CD4-positive, alpha-beta T cell treated with Interleukin-6 for 4 hours (primary cell): ENCODE results near the gene ACSM2B.
"Not testable (repeated sequence)": the region's sequence is repeated elsewhere in the genome, so short reads cannot be mapped to it uniquely, and the experiment has no call there.

ENCODE experiments used
- DNase-seq: peaks from one replicate; pipeline ENCODE4 v3.0.0-alpha.2; 2020; ENCODE audit warnings: mixed read lengths

Gene ACSM2B

DNA sequence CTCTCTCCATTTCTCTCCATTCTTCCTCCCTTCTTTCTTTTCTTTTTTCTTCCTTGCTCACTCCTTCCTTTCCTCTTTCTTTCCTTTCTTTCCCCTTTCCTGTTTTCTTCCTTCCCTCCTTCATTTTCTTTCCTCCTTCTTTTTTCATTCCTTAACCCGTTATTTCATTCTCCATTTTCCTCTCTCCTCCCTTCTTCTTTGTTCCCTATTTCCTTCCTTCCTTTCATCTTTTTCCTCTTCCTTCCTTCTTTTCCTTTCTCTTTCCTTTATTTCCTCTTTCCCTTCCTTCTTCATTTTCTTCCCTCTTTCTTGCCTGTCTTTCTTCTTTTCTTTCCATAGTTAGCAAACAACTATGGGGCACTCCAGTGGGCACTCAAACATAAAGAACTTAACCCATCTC is 16.6 kb upstream of the ACSM2B start:
- not testable (repeated sequence) for DNase-seq

DNA sequence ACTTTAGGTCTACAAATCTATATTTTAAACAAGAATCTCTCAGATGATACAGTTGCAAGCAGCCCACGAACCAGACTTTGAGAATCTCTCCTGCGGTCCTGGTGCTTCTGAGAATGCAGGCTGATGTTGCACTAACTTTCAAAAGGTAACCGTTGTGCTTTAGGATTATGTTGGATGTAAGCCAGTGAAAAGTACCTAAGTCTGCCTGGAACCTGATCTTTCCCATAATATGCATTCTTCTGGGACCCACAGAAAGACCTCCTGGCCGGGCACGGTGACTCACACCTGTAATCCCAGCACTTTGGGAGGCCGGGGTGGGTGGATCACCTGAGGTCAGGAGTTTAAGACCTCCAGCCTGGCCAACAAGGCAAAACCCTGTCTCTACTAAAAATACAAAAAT is 13.3 kb upstream of the ACSM2B start:
- DNase-seq, result not testable (repeated sequence)

DNA sequence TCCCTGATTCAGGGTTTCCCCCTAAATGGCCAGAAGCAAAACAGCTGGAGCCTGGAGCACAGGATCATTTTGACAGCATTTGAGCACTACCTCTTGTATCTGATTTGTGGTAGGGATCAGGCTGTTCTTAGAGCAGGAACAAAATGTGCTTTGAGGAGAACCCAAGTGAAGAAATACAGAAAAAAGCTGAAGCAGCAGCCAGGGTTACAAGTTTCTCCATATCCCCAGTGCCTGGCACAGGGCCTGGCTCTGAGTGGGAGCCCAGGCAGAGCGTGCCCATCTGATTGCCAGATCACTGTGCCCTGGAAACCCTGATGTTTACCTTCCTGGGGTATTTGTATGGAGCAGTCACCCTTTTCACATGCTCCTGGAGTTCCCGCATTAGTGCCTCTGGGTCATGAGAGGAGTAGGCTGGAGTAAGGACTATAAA is 11.5 kb upstream of the ACSM2B start:
- not testable (repeated sequence) for DNase-seq

DNA sequence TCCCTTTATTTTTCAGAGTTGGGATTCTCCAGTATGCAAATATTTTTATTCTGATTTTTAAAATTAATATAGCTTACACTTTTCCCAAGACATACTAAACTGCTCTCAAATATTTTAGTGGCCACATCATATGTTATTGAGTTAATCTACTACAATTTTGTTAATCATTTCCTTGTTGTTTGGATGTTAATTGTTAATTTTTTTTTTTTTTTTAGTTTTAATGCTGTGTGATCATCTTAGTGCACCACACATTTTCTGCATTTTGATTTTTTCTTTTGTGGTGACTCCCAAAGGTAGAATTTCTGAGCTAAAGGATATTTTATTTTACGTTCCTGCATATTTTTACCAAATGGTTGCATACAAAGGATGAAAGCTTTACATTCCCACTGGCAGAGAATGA is 10.5 kb upstream of the ACSM2B start:
- not testable (repeated sequence) for DNase-seq

DNA sequence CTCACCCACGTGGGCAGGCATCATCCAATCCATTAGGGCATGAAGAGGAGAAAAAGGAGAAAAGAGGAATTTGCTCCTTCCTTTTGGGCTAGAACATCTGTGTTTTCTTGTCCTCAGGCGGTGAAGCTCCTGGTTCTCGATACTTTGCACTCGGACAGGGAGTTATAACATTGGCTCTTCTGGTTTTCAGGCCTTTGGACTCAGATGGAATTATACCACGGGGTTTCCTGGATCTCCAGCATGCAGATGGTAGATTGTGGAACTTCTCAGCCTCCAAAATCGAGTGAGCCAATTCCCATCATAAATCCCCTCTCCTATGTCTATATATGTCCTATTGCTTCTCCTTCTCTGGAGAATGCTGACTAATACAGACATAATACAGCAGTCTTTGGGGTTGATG is 9.9 kb upstream of the ACSM2B start:
- DNase-seq, result not testable (repeated sequence)

DNA sequence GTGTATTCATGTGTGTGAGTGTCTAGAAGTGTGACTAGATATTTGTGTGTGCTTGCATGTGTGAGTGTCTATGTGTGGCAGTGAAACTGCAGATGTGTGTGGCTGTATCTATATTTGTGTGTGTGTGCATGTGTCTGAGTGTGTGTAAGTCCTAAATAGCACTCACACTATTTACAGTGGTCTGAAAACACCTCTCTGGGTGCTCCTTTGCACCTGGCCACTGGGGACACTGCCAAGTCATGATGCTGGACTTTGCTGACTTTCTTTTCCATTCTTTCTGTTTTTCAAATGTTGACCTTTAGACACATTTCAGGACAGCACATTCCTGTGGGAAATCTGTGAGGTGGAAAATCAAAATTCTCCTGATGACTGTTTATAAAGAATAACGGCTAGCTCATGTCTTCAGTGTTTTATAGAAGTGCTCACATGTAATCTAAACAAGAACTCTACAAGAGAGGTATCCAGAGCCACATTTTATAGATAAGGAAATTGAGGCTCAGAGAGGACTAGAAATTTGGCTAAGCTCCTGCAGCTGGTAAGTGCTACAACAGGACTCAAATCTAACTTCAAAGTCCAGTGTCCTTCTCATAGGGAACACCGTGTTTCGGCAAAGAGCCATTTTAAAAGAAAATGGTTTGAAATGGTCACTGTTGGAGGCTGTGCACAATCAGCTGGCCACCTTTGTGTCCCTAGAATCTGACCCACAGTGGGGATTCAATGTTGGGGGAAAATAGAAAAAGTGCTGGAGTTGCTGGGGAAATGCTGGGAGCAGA is 4.5 kb upstream of the ACSM2B start:
- not testable (repeated sequence) for DNase-seq

DNA sequence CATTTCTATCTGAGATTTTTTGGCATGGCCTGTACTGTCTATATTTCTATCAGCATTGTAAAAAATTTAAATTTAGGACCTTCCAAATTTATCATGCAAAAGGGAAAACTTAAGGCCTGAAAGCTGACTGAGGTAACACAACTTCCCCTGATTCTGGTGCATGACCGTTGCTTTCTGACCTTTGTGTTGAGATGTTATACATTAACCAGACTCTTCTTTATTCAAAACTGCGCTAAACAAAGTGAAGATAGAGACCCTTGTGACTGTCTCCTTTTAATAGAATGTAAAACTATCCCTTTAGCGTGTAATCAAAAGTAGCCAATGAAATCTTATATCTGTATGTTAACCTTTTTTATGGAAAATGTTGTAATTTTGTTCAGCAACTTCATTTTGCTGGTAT is 1.9 kb upstream of the ACSM2B start:
- not testable (repeated sequence) for DNase-seq

DNA sequence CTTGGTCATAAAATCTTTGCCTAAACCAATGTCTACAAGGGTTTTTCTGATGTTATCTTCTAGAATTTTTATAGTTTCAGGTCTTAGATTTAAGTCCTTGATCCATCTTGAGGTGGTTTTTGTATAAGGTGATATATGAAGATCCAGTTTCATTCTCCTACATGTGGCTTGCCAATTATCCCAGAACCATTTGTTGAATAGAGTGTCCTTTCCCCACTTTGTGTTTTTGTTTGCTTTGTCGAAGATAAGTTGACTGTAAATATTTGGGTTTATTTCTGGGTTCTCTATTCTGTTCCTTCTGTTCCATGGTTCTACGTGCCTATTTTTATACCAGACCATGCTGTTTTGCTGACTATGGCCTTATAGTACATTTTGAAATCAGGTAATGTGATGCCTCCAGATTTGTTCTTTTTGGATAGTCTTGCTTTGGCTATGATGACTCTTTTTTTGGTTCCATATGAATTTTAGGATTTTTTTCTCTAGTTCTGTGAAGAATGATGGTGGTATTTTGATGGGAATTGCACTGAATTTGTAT is 7.0 kb downstream of the ACSM2B start:
- not testable (repeated sequence) for DNase-seq

DNA sequence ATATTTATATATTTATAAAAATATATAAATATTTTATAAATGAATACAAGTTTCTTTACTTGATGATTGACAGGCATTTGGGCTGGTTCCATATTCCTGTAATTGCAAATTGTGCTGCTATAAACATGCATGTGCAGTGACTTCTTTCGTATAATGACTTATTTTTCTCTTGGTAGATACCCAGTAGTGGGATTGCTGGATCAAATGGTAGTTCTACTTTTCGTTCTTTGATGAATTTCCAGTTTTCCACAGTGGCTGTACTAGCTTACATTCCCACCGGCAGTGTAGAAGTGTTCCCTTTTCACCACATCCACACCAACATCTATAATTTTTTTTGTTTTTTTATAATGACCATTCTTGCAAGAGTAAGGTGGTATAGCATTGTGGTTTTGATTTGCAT is 7.8 kb downstream of the ACSM2B start:
- no peak for DNase-seq

DNA sequence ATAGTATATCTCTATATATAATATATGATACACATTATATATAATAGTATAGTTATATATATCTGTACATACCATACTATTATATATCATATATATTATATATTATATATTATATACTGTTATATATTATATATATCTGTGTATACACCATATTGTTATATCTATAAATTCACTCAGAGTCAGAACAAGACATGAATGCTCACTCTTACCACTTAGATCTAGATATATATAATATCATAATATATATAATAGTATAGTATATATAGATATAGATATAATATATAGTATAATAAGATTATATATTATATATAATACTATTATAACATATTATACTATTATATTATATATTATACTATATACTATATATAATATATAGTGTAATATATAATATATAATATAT is 9.3 kb downstream of the ACSM2B start:
- DNase-seq, result no peak

DNA sequence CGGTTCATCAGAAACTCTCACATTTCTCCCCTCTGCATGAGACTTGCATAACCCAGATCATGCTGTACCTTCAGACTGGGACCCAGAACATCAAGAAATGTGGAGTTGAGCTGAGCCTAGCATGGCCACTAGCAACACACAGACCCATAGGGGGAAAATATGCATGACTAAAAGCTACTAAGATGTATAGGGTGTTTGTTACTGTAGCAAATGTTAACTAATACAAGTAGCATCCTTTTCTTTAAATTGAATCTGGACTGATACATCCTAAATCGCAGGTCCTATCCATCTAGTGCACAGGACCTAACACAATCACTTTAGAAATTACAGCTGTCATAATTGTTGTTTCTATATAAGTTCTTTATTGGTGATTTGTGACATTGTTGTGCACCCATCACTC is 10.8 kb downstream of the ACSM2B start:
- not testable (repeated sequence) for DNase-seq

DNA sequence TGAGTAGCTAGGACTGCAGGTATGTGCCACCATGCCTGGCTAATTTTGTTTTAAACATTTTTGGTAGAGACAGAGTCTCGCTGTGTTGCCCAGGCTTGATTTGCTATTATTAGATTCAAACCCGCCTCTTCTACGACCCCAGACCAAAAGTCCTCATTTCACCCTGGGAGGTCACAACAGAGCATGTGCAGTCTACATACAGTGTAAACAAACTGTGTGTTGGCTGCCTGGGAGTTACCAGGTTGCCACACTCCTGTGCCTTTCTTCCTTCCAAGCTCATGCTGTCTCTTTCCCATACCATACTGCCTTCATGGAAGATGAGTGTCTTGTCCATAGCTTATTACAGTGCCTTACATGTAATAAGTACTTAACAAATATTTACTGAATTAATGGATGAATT is 11.9 kb downstream of the ACSM2B start:
- not testable (repeated sequence) for DNase-seq

DNA sequence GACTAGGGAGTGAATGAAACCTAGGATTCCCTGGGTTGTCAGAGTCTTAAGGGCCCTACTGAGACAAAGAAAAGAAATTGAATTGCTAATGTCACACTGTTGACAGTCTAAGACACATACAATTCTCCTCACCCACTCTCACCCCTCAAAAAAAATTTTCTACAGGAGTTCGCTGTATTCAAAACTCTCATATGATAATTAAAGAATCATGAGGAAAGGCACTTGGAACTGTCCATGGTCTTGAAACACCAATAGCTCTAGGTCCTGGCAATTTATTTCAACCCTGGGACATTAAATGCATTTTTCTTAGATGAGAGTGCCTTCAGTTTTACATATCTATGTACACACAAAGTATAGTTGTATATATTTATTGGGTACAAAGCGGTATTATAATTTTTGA is 20.5 kb downstream of the ACSM2B start:
- DNase-seq, result not testable (repeated sequence)

DNA sequence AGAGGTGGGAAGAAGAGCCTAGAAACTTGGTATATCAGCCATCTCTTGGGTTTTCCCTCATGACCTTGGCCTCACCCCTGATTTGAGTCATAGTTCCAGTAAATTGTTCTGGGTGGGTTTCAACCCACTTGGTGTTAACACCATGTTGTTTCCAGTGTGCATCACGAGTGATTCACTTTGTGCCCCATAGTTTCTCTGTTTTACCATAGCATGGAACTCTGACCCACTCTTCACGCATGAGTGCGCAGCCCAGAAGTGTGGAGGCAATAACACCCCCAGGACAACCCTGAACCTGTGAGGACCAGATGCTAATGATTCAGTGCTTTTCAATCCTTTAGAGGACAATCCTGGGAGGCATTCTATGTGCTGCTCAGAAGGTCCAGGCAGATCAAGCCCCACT is 21.5 kb downstream of the ACSM2B start:
- DNase-seq, result not testable (repeated sequence)

DNA sequence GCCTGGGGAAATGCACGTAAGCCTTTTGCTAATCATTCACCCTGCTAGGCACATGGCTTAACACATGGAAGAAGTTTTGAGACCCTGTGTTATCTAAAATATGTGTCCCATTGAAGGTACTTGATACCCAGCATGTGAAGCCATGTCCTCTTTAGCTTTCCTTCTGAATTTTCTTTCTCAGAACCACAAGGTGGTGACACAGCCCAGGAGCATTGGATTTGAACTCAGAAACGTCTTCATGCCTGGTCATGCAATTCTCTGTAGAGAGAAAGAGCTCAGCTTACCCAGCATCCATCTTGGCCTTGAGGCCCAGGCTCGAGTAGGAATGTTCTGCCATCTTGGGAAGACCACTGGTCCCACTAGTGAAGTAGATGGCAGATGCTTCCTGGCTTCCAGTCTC is 22.7 kb downstream of the ACSM2B start:
- DNase-seq, result not testable (repeated sequence)

DNA sequence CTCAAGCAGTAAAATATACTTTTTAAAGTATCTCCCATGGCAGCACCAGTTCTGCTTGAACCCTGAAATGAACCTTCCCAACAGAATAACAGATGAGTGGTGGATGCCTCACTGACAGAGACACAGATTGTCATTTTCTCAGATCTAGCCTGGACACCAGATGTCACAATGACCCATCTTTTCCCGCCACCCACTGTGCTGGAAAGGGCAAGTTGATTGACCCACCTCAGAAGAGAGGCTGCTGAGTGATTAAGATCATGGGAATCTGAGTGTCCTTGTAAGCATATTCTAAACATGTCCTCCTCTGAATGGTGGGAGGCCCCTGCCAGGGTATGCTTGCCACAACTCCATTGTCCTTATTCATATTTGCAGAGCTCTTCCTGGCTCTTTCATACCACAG is 29.2 kb downstream of the ACSM2B start:
- not testable (repeated sequence) for DNase-seq

DNA sequence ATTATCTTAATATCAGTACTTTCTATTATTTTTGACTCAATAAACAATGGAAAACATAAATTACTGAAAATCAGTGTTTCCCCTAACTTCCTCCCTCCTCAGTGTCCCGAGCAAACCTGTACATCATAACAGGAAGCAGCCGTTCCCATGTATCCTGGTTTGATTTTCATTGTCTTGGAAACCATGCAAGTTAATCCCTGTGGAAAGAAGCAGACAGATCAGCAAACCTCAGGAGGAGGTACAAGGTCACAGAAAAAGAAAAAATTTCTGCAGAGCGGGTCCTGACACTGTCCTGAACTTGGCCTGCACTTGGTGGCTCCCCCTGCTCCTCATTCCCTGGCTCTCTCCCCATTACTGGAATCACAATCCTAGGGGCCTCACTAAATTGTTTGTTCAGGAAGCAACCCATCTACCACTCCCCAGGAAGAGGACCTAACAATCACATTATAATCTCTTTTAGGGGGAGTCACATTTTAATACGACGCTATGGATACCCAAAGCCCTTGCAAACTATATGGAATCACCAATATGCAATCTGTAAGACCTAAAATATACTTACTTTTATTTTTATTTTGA is 29.8 kb downstream of the ACSM2B start:
- not testable (repeated sequence) for DNase-seq

DNA sequence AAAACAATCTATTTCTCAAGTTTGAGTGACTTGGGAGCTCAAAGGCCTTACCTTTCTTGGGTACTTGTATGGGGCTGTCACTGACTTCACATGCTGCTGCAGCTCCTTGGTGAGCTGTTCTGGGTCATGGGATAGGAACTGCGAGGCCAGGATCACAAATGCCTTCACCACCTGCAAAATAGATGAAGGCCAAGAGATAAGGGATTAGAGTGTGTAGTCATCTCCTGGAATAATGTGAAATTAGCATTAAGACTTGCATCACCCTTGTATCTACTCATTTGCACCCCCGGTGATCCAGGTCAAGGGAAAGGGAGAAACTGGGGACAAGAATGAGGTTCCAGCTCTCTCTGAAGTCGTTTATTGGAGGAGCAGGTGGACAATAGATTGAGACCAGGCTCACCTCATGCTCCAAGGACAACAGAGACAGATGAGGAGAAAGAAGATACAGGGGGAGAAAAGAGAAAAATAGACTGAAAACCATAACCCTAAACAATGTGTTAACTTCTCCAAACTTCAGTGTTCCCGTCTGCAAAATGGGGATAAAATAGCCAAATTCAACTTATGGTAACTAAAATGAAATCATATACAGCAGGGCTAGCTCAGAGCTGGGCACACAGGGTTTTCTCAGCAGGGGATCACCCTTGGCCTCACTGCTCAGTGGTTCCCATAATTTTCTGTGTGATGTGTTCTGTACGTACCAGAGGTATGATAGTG is 35.4 kb downstream of the ACSM2B start:
- DNase-seq, result not testable (repeated sequence)

DNA sequence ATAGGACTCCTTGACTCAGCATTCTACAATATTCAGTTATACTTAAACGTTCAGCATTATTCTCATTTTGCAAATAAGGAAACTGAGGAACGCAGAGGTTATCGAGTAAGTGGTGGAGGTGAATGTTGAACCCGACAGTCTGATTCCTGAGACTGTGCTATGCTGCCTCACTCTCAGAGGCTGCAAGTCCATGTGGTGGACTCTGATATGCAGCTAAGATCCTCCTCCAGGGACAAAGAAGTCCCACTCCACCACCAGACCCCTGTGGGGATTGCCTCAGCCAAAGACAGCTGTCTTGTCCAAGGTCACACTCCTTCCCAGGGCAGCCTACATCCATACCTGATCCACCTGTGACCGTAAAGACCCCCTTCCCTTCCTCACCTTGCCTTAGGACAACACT is 37.5 kb downstream of the ACSM2B start:
- DNase-seq, result no peak

DNA sequence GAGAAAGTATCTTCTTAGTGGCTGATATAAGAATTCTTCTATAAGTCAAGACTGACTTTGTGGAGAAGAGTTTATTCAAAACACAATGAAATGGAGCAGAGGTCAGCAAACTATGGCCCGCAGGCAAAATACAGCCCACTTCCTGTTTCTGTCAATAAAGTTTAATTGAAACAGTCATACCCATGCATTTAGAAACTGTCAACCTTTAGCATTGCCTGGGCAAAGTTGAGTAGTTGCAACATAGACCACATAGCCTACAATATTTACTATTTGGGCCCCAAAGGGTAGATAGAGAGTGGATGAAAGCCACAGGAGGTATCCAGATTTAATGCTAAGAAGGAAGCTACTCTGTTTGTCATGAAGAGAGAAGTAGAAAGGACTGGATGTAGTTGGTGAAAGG is 38.0 kb downstream of the ACSM2B start:
- DNase-seq, result no peak

DNA sequence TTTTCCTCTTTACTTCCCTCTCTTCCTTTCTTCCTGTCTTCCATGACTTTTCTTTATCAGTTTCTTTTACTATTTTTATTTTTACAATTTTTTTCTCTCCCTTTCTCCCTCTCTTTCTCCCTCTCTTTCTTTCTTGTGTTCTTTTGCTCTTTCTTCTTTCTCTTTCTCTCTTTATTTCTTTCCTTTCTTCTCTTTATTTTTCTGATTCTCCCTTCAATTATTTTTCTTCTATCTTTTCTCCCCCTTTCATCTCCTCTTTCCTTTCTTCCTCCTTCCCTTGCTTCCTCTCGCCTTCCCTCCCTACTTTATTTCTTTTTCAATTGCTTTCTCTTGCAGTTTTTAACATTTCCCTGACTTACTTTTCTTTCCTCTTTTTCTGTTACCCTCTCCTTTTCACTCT is 39.5 kb downstream of the ACSM2B start:
- DNase-seq, result not testable (repeated sequence)

DNA sequence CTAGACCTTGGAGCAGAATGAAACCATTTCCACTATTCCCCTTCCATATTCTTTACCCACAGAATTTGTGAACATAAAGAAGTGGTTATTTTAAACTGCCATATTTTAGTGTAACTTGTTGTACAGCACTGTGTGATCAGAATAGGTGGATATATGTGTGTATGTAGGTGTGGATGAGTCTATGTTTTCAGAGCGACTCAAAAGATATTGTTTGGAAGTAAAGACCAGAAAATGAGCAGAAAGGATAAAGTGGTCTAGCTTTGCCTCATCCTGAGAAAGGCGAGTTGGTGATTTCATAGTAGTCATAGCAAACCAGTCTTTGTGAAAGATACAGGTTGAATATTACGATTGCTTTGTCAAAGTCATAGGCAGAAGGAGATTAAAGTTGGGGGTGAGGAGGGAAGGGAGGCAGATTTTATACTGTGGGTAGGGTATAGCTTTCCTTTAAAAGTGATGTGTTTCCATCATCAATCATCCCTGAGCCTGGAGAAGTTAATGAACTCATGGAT is 43.8 kb downstream of the ACSM2B start:
- not testable (repeated sequence) for DNase-seq

DNA sequence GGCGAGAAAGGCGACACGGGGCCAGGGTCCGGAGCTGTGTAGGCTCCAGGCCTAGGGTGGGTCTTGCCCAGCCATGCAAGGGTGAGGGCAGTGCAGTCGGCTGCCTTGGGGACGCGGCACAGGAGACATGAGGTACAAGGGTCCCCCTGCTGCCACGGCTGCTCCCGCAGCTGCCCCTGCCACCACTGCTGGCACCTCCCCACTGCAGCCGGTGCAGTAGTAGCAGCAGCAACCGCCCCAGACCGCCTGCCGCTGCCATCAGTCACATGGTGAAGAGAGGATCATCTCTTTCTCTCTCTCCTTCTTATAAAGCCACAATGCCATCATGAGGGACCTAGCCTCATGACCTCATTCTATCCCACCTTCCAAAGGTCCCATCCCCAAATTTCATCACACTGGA is 44.4 kb downstream of the ACSM2B start:
- not testable (repeated sequence) for DNase-seq
